ENCODE measurements around the gene ADAMTS19.
"Not testable (repeated sequence)": the region's sequence is repeated elsewhere in the genome, so short reads cannot be mapped to it uniquely, and the experiment has no call there.

The ADAMTS19 gene

GRCh38 chr5:129593525-129593924, 133.4 kb downstream of the ADAMTS19 start:
- DNase-seq = no peak

DNA sequence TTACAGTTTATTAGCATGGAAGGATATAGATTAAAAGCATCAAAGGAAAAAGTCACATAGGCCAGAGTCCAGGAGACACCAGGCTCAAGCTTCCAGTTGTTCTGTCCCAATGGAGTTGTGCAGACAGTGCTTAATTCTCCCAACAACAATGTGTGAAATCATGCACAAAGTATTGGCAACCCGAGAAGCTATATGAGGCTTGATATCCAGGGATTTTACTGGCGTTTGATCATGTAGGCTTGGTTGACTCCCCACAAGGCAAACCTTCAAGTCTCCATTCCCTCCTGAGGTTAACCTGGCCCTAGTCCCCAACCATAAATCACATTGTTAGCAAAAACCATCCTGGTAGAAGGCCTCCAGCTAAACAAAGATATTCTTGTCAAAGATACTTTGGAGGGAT, 141.5 kb downstream of the ADAMTS19 start:
- no peak for DNase-seq

- no peak for DNase-seq
Measured at GRCh38 chr5:129608350-129608749, 148.3 kb downstream of the ADAMTS19 start.

DNA sequence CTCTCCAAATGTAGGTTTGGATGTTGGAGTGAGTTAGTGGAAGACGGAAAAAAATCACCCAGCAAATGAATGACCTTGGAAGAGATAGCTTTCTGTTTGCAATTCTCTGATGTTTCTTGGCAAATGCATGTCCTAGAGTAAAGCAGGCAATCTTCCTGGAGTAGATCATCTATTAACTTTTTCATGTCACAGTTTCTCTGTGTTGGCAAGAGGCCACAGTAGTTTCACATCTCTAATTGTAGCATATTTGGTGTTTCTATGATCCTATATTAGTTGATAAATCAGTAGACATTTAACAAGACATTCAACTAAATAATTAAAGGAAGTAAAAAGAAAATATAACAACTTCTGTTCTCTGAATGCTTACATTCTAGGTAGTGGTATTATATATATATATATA, 149.6 kb downstream of the ADAMTS19 start:
- no peak for DNase-seq

- DNase-seq = no peak
Measured at GRCh38 chr5:129616517-129616916, 156.4 kb downstream of the ADAMTS19 start.

DNA sequence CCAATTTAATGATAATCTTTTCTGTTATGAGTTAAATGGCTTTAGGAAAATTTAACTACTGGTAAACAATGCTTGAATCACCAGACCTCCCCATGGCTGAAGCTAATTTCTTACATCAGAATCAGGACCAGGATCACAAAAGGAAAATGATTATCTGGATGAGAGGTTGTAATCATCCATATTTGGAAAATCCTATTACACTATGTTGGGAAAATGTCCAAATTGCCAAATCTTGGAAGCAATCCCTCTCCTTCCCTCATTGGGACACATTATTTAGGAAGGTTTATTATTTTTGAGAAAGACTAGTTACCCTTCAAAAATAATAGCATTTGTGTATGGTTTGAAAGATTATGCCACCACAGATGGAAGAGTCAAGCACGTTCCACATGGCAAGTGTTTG, 157.1 kb downstream of the ADAMTS19 start:
- no peak for DNase-seq

- no peak for DNase-seq
Measured at GRCh38 chr5:129619782-129620181, 159.7 kb downstream of the ADAMTS19 start.

- DNase-seq = no peak
Measured at GRCh38 chr5:129622531-129622930, 162.4 kb downstream of the ADAMTS19 start.

DNA sequence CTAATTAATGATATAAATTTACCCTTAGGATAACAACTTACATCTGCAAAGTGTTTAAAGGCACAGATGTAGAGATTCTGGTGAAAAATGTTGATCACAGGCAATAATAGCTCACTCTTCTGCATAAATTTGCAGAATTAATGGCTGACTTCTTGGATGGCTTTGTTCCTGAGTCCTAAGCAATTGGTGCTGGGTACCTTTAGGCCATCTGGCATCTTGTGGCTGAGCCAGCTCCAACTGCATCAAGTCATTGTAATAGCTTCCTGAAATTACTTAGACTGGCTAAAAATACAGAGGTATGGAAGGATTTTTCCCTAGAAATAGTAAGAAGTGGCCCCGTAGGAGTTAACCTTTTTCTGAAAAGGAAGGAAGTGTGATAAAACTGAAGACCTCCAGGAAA, 169.5 kb downstream of the ADAMTS19 start:
- DNase-seq = no peak

- no peak for DNase-seq
Measured at GRCh38 chr5:129630101-129630500, 170.0 kb downstream of the ADAMTS19 start.

DNA sequence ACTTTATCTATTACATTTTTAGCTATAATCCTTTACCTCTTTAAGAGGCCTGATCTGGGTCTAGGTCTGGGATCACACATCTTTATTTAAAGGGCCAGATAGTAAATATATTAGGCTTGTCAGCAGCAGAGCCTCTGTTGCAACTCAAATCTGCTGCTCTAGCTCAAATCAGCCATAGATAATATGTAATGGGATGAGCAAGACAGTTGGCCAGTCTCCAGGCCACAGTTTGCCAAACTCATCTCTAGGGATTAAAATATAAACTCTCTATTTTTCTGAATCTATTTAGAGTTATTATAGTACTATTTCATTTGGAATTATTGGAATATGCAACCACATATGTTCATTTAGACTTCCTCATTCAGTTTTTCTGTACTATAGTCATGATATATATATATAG, 171.9 kb downstream of the ADAMTS19 start:
- DNase-seq = no peak

DNA sequence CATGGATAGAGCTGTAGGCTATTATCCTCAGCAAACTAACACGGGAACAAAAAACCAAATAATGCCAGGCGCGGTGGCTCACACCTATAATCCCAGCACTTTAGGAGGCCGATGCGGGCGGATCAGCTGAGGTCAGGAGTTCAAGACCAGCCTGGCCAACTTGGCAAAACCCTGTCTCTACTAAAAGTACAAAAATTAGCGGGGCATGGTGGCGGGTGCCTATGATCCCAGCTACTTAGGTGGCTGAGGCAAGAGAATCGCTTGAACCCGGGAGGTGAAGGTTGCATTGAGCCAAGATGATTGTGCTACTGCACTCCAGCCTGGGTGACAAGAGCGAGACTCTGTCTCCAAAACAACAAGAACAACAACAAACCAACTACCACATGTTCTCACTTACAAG, 177.4 kb downstream of the ADAMTS19 start:
- not testable (repeated sequence) for DNase-seq

GRCh38 chr5:129639331-129639730, 179.2 kb downstream of the ADAMTS19 start:
- DNase-seq = no peak

- peak; percentile 2 for DNase-seq
Measured at GRCh38 chr5:129652349-129653056, 192.4 kb downstream of the ADAMTS19 start.

DNA sequence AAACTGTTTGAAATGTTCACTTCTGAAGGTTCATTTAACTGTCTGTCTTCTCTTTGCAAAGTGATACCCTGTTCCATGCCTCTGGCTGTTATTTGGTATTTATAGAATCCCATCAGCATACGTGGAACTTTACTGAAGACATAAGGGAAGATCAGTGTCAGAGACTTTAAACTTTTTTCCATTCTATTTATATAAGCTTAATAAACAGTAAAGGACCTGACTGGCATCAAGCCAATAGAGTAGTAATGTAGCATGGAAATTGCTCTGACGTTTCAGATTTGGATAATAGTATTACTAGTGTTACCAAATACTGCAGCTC, 192.9 kb downstream of the ADAMTS19 start:
- no peak for DNase-seq

- no peak for DNase-seq
Measured at GRCh38 chr5:129653442-129653841, 193.3 kb downstream of the ADAMTS19 start.

- DNase-seq = no peak
Measured at GRCh38 chr5:129656952-129657351, 196.9 kb downstream of the ADAMTS19 start.

- no peak for DNase-seq
Measured at GRCh38 chr5:129658801-129659200, 198.7 kb downstream of the ADAMTS19 start.

- no peak for DNase-seq
Measured at GRCh38 chr5:129661366-129662035, 201.4 kb downstream of the ADAMTS19 start.

- peak; percentile 55 for DNase-seq
Measured at GRCh38 chr5:129664336-129664937, 204.3 kb downstream of the ADAMTS19 start.

DNA sequence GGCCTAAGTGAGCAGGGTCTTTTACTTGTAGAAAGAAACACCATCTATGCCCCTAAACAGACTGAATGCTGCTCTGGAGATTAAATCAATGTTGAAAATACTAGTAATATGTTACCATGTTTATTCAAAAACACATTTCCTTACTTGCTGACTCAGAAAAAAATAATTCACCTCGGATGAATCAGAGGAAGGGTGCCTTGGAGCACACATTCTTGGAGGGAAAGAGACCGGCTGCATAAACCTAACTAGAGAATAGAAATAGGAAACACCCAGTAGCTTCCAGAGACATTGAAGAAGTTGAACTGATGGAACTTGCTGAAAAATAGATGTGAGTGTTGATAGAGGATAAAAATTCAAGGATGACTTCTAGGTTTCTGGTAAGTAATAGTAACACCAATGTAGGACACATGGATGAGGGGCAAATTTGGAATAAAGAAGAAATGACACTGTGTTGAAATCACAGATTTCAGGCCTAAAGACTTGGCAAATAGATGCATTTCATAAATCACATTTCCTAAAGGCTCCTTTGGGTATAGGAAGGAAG, 210.9 kb downstream of the ADAMTS19 start:
- no peak for DNase-seq

DNA sequence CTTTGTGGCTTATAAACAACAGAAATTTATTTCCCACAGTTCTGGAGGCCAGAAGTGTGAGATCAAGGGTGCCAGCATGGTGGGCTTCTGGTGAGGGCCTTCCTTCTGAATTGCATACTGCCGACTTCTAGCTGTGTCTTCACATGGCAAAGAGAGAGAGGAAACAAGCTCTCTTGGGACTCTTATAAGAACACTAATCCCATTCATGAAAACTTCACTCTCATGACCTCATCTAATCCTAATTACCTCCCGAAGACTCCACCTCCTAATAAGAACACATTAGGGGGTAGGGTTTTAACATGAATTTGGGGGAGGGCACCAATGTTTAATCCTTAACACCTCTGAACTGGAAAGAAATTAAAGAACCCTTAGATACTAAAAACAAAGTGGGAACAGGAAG, 211.9 kb downstream of the ADAMTS19 start:
- no peak for DNase-seq

GRCh38 chr5:129679671-129680070, 219.6 kb downstream of the ADAMTS19 start:
- no peak for DNase-seq

GRCh38 chr5:129687941-129688340, 227.8 kb downstream of the ADAMTS19 start:
- no peak for DNase-seq

Data from hematopoietic multipotent progenitor cell treated with erythropoietin and hydrocortisone succinate and interleukin-3 and kit ligand, for 8 days (in vitro differentiated cells).